GM19324 (cell line): Measurements from ENCODE around the gene SBK3.
"Not testable (repeated sequence)": the region's sequence is repeated elsewhere in the genome, so short reads cannot be mapped to it uniquely, and the experiment has no call there.

ENCODE experiments used
- ATAC-seq: cut with Tn5 transposase; IDR thresholded peaks from one replicate; pipeline ENCODE4 v1.9.1; 2021; ENCODE audit warnings: mild to moderate bottlenecking, moderate library complexity; ENCODE audit not compliant: unreplicated experiment, low FRiP score

The SBK3 gene

GRCh38 chr19:55545443-55545842 lies at the start of gene SBK3:
TSS of gene SBK3 (minus strand) at chr19:55545543. CDS start at chr19:55545543, 0 bp downstream.
- no peak for ATAC-seq

GRCh38 chr19:55593096-55593772 lies 47.9 kb upstream of the SBK3 start:
- no peak for ATAC-seq

GRCh38 chr19:55592391-55593090 lies 47.2 kb upstream of the SBK3 start:
- ATAC-seq: no peak

GRCh38 chr19:55591555-55591954 lies 46.2 kb upstream of the SBK3 start:
- ATAC-seq: no peak

GRCh38 chr19:55590617-55591016 lies 45.3 kb upstream of the SBK3 start:
- ATAC-seq: no peak

GRCh38 chr19:55590109-55590508 lies 44.8 kb upstream of the SBK3 start:
- ATAC-seq: no peak

GRCh38 chr19:55588738-55589137 lies 43.4 kb upstream of the SBK3 start:
- no peak for ATAC-seq

GRCh38 chr19:55586976-55587668 lies 41.8 kb upstream of the SBK3 start:
- ATAC-seq: no peak

- no peak for ATAC-seq
Measured at GRCh38 chr19:55585658-55586339, 40.5 kb upstream of the SBK3 start.

GRCh38 chr19:55584871-55585270 lies 39.5 kb upstream of the SBK3 start:
- no peak for ATAC-seq

- not testable (repeated sequence) for ATAC-seq
Measured at GRCh38 chr19:55583897-55584296, 38.6 kb upstream of the SBK3 start.

- ATAC-seq: not testable (repeated sequence)
Measured at GRCh38 chr19:55582284-55582683, 36.9 kb upstream of the SBK3 start.

- ATAC-seq: no peak
Measured at GRCh38 chr19:55581823-55582223, 36.5 kb upstream of the SBK3 start.

GRCh38 chr19:55581145-55581822 lies 35.9 kb upstream of the SBK3 start:
- ATAC-seq: no peak

GRCh38 chr19:55580628-55581144 lies 35.3 kb upstream of the SBK3 start, which contains the start of gene ZNF579:
TSS of gene ZNF579 (minus strand) at chr19:55580848. CDS start at chr19:55579639, 1,209 bp downstream.
- no peak for ATAC-seq

GRCh38 chr19:55579766-55580621 lies 34.7 kb upstream of the SBK3 start:
- ATAC-seq: no peak

GRCh38 chr19:55578761-55579747 lies 33.7 kb upstream of the SBK3 start:
- ATAC-seq: no peak
